Mesenchymal stem cell (in vitro differentiated cells and primary cell): ENCODE measurements around the gene C20orf204.

Source experiments
- DNase-seq: peaks from one replicate; pipeline ENCODE4 v3.0.0-alpha.2; 2013
- H2AFZ ChIP-seq: one replicate; pipeline ENCODE4 v1.6.1; 2013; ENCODE audit warnings: low read depth, mild to moderate bottlenecking, control low read depth, inconsistent platforms, low read length, moderate library complexity
- H2AK5ac ChIP-seq: 2 replicates; pipeline ENCODE4 v1.6.1; 2013; ENCODE audit warnings: low read length, moderate library complexity, mild to moderate bottlenecking, inconsistent platforms; ENCODE audit not compliant: severe bottlenecking
- H2BK120ac ChIP-seq: one replicate; pipeline ENCODE4 v1.6.1; 2013; ENCODE audit warnings: low read depth, mild to moderate bottlenecking, inconsistent platforms, low read length, moderate library complexity
- H2BK12ac ChIP-seq, 2 experiments: one replicate each; pipeline ENCODE4 v1.6.1; 2013; ENCODE audit warnings: inconsistent platforms in 2 of 2, low read length in 2 of 2, mild to moderate bottlenecking in 2 of 2, moderate library complexity in 2 of 2, control low read depth in 1 of 2
- H2BK15ac ChIP-seq: one replicate; pipeline ENCODE4 v1.6.1; 2013; ENCODE audit warnings: mild to moderate bottlenecking, low read depth, inconsistent platforms; ENCODE audit not compliant: poor library complexity, severe bottlenecking
- H2BK5ac ChIP-seq: 2 replicates; pipeline ENCODE4 v1.6.1; 2013; ENCODE audit warnings: low read depth, mild to moderate bottlenecking, low read length, control low read depth, inconsistent platforms; ENCODE audit not compliant: poor library complexity, severe bottlenecking
- H3K14ac ChIP-seq, 2 experiments: one replicate each; pipeline ENCODE4 v1.6.1; 2013; ENCODE audit warnings: inconsistent platforms in 2 of 2, low read length in 2 of 2, control low read depth in 1 of 2, mild to moderate bottlenecking in 1 of 2, moderate library complexity in 1 of 2
- H3K18ac ChIP-seq, 2 experiments: one replicate each; pipeline ENCODE4 v1.6.1; 2013; ENCODE audit warnings: inconsistent platforms in 2 of 2, low read length in 2 of 2, control low read depth in 1 of 2, low read depth in 1 of 2, mild to moderate bottlenecking in 1 of 2
- H3K23ac ChIP-seq, 2 experiments: one replicate each; pipeline ENCODE4 v1.6.1; 2013; ENCODE audit warnings: inconsistent platforms in 2 of 2, low read length in 2 of 2, mild to moderate bottlenecking in 2 of 2, moderate library complexity in 2 of 2, control low read depth in 1 of 2
- H3K27ac ChIP-seq: 2 replicates; pipeline ENCODE4 v1.5.1; 2013; ENCODE audit warnings: mild to moderate bottlenecking, moderate library complexity, low read length, control low read depth, inconsistent platforms; ENCODE audit not compliant: poor library complexity, severe bottlenecking
- H3K27me3 ChIP-seq, 2 experiments: 2 replicates each; pipeline versions ENCODE4 v1.6.1 to v1.7.0; 2013; ENCODE audit warnings: low read length in 2 of 2, mild to moderate bottlenecking in 2 of 2, moderate library complexity in 2 of 2, control low read depth in 1 of 2, inconsistent platforms in 1 of 2; ENCODE audit not compliant: control insufficient read depth in 1 of 2, insufficient read depth in 1 of 2
- H3K36me3 ChIP-seq, 2 experiments: 2 replicates each; pipeline versions ENCODE4 v1.6.1 to v1.7.0; 2013; ENCODE audit warnings: low read length in 2 of 2, control low read depth in 1 of 2, inconsistent platforms in 1 of 2, low read depth in 1 of 2, mild to moderate bottlenecking in 1 of 2; ENCODE audit not compliant: insufficient read depth in 2 of 2, control insufficient read depth in 1 of 2
- H3K4ac ChIP-seq, 2 experiments: one replicate each; pipeline ENCODE4 v1.6.1; 2013; ENCODE audit warnings: inconsistent platforms in 2 of 2, low read length in 2 of 2, mild to moderate bottlenecking in 2 of 2, moderate library complexity in 2 of 2, control low read depth in 1 of 2, low read depth in 1 of 2
- H3K4me1 ChIP-seq: 2 replicates; pipeline ENCODE4 v1.6.1; 2013; ENCODE audit warnings: low read depth, low read length, control low read depth; ENCODE audit not compliant: control insufficient read depth, insufficient read depth
- H3K4me2 ChIP-seq: 2 replicates; pipeline ENCODE4 v1.6.1; 2013; ENCODE audit warnings: low read length, mild to moderate bottlenecking, inconsistent platforms; ENCODE audit not compliant: poor library complexity, severe bottlenecking
- H3K4me3 ChIP-seq, 2 experiments: 2 replicates each; pipeline versions ENCODE4 v1.5.1 to v1.7.0; 2013; ENCODE audit warnings: low read length in 2 of 2, mild to moderate bottlenecking in 2 of 2, control low read depth in 1 of 2, low read depth in 1 of 2; ENCODE audit not compliant: insufficient read depth in 1 of 2
- H3K79me1 ChIP-seq: replicated peaks from 2 replicates; pipeline ENCODE4 v1.6.1; 2013; ENCODE audit warnings: mild to moderate bottlenecking, control low read depth, low read length, inconsistent platforms; ENCODE audit not compliant: poor library complexity, severe bottlenecking
- H3K9ac ChIP-seq: 2 replicates; pipeline ENCODE4 v1.7.0; 2013; ENCODE audit warnings: mild to moderate bottlenecking, low read length, moderate library complexity
- H3K9me3 ChIP-seq: 2 replicates; pipeline ENCODE4 v1.7.0; 2013; ENCODE audit warnings: mild to moderate bottlenecking, low read length; ENCODE audit not compliant: control insufficient read depth
- H4K8ac ChIP-seq: one replicate; pipeline ENCODE4 v1.6.1; 2013; ENCODE audit warnings: inconsistent platforms, mild to moderate bottlenecking, low read length, moderate library complexity
- H4K91ac ChIP-seq: one replicate; pipeline ENCODE4 v1.6.1; 2013; ENCODE audit warnings: mild to moderate bottlenecking, low read length, inconsistent platforms
- WGBS: methylation state at CpG from one replicate; pipeline ENCODE4 v1.1.7; 2013; ENCODE audit warnings: mixed read lengths; 5-methylcytosine and 5-hydroxymethylcytosine counted together

C20orf204 gene

GRCh38 chr20:64031822-64032314 lies 4.1 kb upstream of the C20orf204 start:
- H3K27ac ChIP-seq: no peak overlapping the region

GRCh38 chr20:64032706-64033624 lies 3.0 kb upstream of the C20orf204 start:
- peaks cover 9 to 18% of the 10 kb centered on the region in 2 experiments for H3K27me3 ChIP-seq
- 94% methylated on average over 31 of the region's 31 CpGs for WGBS
- H3K14ac ChIP-seq: no peak overlapping the region

More at GRCh38 chr20:64031822-64032314, 4.1 kb upstream of the C20orf204 start:
- Histone ChIP-seq H3K4me1 (peaks cover 10% of the 10 kb centered on the region), H3K14ac (no peak overlapping the region), H2BK15ac (no peak overlapping the region), H3K4ac (no peak overlapping the region), H4K8ac (no peak overlapping the region), H2BK12ac (no peak overlapping the region), H3K27me3 (peaks cover 0 to 7% of the 10 kb centered on the region in 2 experiments), H3K18ac (no peak overlapping the region), H2AFZ (no peak overlapping the region), H3K23ac (no peak overlapping the region), H3K9ac (no peak overlapping the region), H2BK120ac (no peak overlapping the region), H2BK5ac (no peak overlapping the region), H4K91ac (no peak overlapping the region), H3K79me1 (peaks cover 15% of the 10 kb centered on the region), H3K36me3 (peaks cover 79 to 87% of the 10 kb centered on the region in 2 experiments), H3K9me3 (no peaks in the 10 kb centered on the region), H2AK5ac (no peak overlapping the region), H3K4me3 (no peak overlapping the region), H3K4me2 (no peak overlapping the region)
- WGBS: 95% methylated on average over 18 of the region's 19 CpGs
- no peak for DNase-seq

GRCh38 chr20:64033981-64034493 lies 1.9 kb upstream of the C20orf204 start:
- Histone ChIP-seq H3K9ac (no peak overlapping the region), H2BK12ac (no peak overlapping the region), H2BK5ac (no peak overlapping the region), H2BK120ac (no peak overlapping the region), H3K27ac (no peak overlapping the region), H3K23ac (no peak overlapping the region), H3K27me3 (peaks cover 9 to 23% of the 10 kb centered on the region in 2 experiments), H3K9me3 (no peaks in the 10 kb centered on the region), H2BK15ac (no peak overlapping the region), H2AFZ (no peak overlapping the region), H3K36me3 (peaks cover 57 to 67% of the 10 kb centered on the region in 2 experiments), H3K18ac (no peak overlapping the region), H4K8ac (no peak overlapping the region), H3K14ac (no peak overlapping the region), H3K4me1 (peaks cover 29% of the 10 kb centered on the region), H2AK5ac (no peak overlapping the region), H3K4me2 (no peak overlapping the region), H4K91ac (no peak overlapping the region), H3K4me3 (no peak overlapping the region), H3K4ac (no peak overlapping the region), H3K79me1 (peaks cover 4% of the 10 kb centered on the region)
- 93% methylated on average over 11 of the region's 11 CpGs for WGBS
- DNase-seq: no peak

More at GRCh38 chr20:64032706-64033624, 3.0 kb upstream of the C20orf204 start:
- no peak overlapping the region for H3K23ac ChIP-seq
- H3K36me3 ChIP-seq: peaks cover 68 to 76% of the 10 kb centered on the region in 2 experiments
- H3K4me3 ChIP-seq: no peak overlapping the region
- H3K4me1 ChIP-seq: peaks cover 19% of the 10 kb centered on the region
- no peak overlapping the region for H4K8ac ChIP-seq
- H2AFZ ChIP-seq: no peak overlapping the region
- no peak overlapping the region for H3K27ac ChIP-seq
- no peak overlapping the region for H2BK12ac ChIP-seq
- H3K18ac ChIP-seq: no peak overlapping the region
- no peak overlapping the region for H3K4ac ChIP-seq
- no peak overlapping the region for H2AK5ac ChIP-seq
- H2BK5ac ChIP-seq: no peak overlapping the region
- peaks cover 7% of the 10 kb centered on the region for H3K79me1 ChIP-seq
- H3K9ac ChIP-seq: no peak overlapping the region
- no peak overlapping the region for H2BK15ac ChIP-seq
- H3K9me3 ChIP-seq: no peaks in the 10 kb centered on the region
- DNase-seq: no peak
- H3K4me2 ChIP-seq: no peak overlapping the region
- H2BK120ac ChIP-seq: no peak overlapping the region
- no peak overlapping the region for H4K91ac ChIP-seq
